ENCODE data around the gene OBSCN.

DNA sequence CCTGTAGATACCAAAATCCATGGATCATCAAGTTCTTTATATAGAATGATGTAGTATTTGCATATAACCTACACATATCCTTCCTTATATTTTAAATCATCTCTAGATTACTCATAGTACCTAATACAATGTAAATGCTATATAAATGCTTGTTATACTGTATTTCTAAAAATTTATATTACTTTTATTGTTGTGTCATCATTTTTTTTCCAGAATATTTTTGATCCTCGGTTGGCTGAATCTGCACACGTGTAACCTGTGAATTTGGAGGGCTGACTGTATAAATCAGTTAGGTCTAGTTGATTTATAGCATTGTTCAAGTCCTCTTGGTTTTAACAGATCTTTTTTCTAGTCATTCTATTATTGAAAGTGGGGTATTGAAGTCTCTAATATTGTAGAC lies 23.3 kb downstream of the OBSCN start:
- TF ChIP-seq, protein P1, sequence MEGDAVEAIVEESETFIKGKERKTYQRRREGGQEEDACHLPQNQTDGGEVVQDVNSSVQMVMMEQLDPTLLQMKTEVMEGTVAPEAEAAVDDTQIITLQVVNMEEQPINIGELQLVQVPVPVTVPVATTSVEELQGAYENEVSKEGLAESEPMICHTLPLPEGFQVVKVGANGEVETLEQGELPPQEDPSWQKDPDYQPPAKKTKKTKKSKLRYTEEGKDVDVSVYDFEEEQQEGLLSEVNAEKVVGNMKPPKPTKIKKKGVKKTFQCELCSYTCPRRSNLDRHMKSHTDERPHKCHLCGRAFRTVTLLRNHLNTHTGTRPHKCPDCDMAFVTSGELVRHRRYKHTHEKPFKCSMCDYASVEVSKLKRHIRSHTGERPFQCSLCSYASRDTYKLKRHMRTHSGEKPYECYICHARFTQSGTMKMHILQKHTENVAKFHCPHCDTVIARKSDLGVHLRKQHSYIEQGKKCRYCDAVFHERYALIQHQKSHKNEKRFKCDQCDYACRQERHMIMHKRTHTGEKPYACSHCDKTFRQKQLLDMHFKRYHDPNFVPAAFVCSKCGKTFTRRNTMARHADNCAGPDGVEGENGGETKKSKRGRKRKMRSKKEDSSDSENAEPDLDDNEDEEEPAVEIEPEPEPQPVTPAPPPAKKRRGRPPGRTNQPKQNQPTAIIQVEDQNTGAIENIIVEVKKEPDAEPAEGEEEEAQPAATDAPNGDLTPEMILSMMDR (IDR thresholded peaks at IDR 0.05) = no peak
- TF ChIP-seq POLR2AphosphoS5 (IDR thresholded peaks at IDR 0.05) (no peak), POLR2A (IDR thresholded peaks at IDR 0.05) (no peak), EP300 (IDR thresholded peaks at IDR 0.05) (no peak)

All from sigmoid colon (tissue), 4 donors.